T-cell (primary cell): ENCODE results near the gene SPAG6. TPM values are rescaled to one million over a fixed set of nuclear protein-coding genes. Genes with fewer than 3 reads are reported as not detected.

Experiments used
- ATAC-seq, 4 experiments: fragments of 200-7000 bp in 3 of 4; fragments of 150-1000 bp in 1 of 4; cut with Tn5 transposase; replicated peaks in 1 of 4; 1 replicate in 3 of 4; 2 replicates in 1 of 4; pipeline ENCODE4 v1.10.0; 2021; ENCODE audit warnings: moderate library complexity in 3 of 4, mild to moderate bottlenecking in 2 of 4, moderate number of reproducible peaks in 1 of 4
- CTCF ChIA-PET, 2 donors: fragments of 300-600 bp; sonication (Branson Sonifier 250); formaldehyde crosslinking; loops; one replicate each; lab custom pipeline; 2022; ENCODE audit warnings: antibody characterized with exemption in 2 of 2; lab: Charles Lee
- POLR2A ChIA-PET, 2 donors: fragments of 300-600 bp; sonication (Branson Sonifier 250); formaldehyde crosslinking; loops; one replicate each; lab custom pipeline; 2022; ENCODE audit warnings: antibody characterized with exemption in 2 of 2; lab: Charles Lee
- DNase-seq, 35 experiments: peaks; one replicate each; pipeline versions ENCODE4 v3.0.0 to v3.0.0-alpha.2; 2013 to 2023
- H3K27ac ChIP-seq: one replicate; pipeline ENCODE4 v1.5.1; 2013; ENCODE audit warnings: low read length
- H3K27me3 ChIP-seq, 2 experiments: replicated peaks in 1 of 2; 1 replicate in 1 of 2; 2 replicates in 1 of 2; pipeline versions ENCODE4 v1.6.1 to v1.7.0; 2013; ENCODE audit warnings: low read length in 1 of 2, mixed read lengths in 1 of 2; ENCODE audit not compliant: control insufficient read depth in 2 of 2, insufficient read depth in 2 of 2; ENCODE audit errors: extremely low read depth in 1 of 2
- H3K36me3 ChIP-seq, 2 donors: 1 replicate in 1 of 2; 2 replicates in 1 of 2; pipeline versions ENCODE4 v1.6.1 to v1.7.0; 2013; ENCODE audit warnings: low read length in 1 of 2; ENCODE audit not compliant: control insufficient read depth in 2 of 2, insufficient read depth in 1 of 2; ENCODE audit errors: extremely low read depth in 1 of 2
- H3K4me1 ChIP-seq, 2 experiments: 1 replicate in 1 of 2; 2 replicates in 1 of 2; pipeline versions ENCODE4 v1.6.1 to v1.7.0; 2013; ENCODE audit warnings: low read length in 2 of 2, mixed read lengths in 1 of 2; ENCODE audit not compliant: insufficient read depth in 2 of 2, control insufficient read depth in 1 of 2; ENCODE audit errors: extremely low read depth in 1 of 2
- H3K4me3 ChIP-seq, 2 donors: 1 replicate in 1 of 2; 2 replicates in 1 of 2; pipeline versions ENCODE4 v1.5.1 to v1.7.0; 2013; ENCODE audit warnings: mild to moderate bottlenecking in 2 of 2, low read length in 1 of 2, moderate library complexity in 1 of 2; ENCODE audit not compliant: control insufficient read depth in 1 of 2; ENCODE audit errors: extremely low read depth in 1 of 2
- H3K9me3 ChIP-seq: 2 replicates; pipeline ENCODE4 v1.7.0; 2013
- H3K27ac Mint-ChIP-seq, 2 donors: one replicate each; pipeline ENCODE4 v1.8.0; 2020 to 2021; ENCODE audit warnings: mild to moderate bottlenecking in 2 of 2, mixed read lengths in 2 of 2
- H3K27me3 Mint-ChIP-seq, 2 donors: one replicate each; pipeline ENCODE4 v1.8.0; 2021 to 2022; ENCODE audit warnings: mixed read lengths in 2 of 2
- H3K36me3 Mint-ChIP-seq: one replicate; pipeline ENCODE4 v1.8.0; 2021; ENCODE audit warnings: mixed read lengths
- H3K4me1 Mint-ChIP-seq, 3 donors: one replicate each; pipeline ENCODE4 v1.8.0; 2020 to 2022; ENCODE audit warnings: mixed read lengths in 3 of 3, mild to moderate bottlenecking in 1 of 3
- H3K4me3 Mint-ChIP-seq, 3 donors: one replicate each; pipeline ENCODE4 v1.8.0; 2020 to 2022; ENCODE audit warnings: mild to moderate bottlenecking in 3 of 3, mixed read lengths in 3 of 3, moderate library complexity in 3 of 3
- H3K9me3 Mint-ChIP-seq, 3 donors: one replicate each; pipeline ENCODE4 v1.8.0; 2020 to 2022; ENCODE audit warnings: mixed read lengths in 3 of 3
- WGBS: methylation state at CpG from one replicate; pipeline ENCODE4 v1.1.5; 2013; ENCODE audit warnings: missing lambda C conversion rate; ENCODE audit not compliant: insufficient coverage; 5-methylcytosine and 5-hydroxymethylcytosine counted together
- total RNA-seq, 35 experiments: library from RNA in 6 of 35; stranded (reverse) in 6 of 35; fragments of 120-200 nt in 1 of 35; gene quantifications; one replicate each; pipeline versions ENCODE4 v1.2.1 to v1.2.4 and lab custom pipeline; 2013 to 2026

SPAG6 gene
- total RNA-seq, 5 donors from 2014 or later (not counting 1 experiment from before 2014, with no cell fraction given), result 0.23 to 0.33 TPM; not detected in 3

GRCh38 chr10:22367471-22367870 is 22.2 kb downstream of the SPAG6 start:
- no peak overlapping the region for H3K27ac ChIP-seq
- H3K4me1 Mint-ChIP-seq, result peaks cover 0 to 14% (median 6%) of the 10 kb centered on the region in 3 donors
- DNase-seq (no peak), ATAC-seq (no peak)
- no peak overlapping the region for H3K27ac Mint-ChIP-seq
- peaks cover 0 to 1% of the 10 kb centered on the region in 2 experiments for H3K27me3 ChIP-seq
- CTCF ChIA-PET, result no interaction called here
- no peaks in the 10 kb centered on the region for H3K9me3 ChIP-seq
- no peak overlapping the region for H3K4me3 ChIP-seq
- POLR2A ChIA-PET, result no interaction called here
- H3K4me3 Mint-ChIP-seq, result no peak overlapping the region
- peaks cover 0 to 9% of the 10 kb centered on the region in 2 experiments for H3K4me1 ChIP-seq
- no CpG with 5 or more reads among the region's 1 CpG for WGBS
- H3K36me3 ChIP-seq, result no peaks in the 10 kb centered on the region
- H3K27me3 Mint-ChIP-seq, result peaks cover 3% of the 10 kb centered on the region in 2 donors
- no peaks in the 10 kb centered on the region for H3K9me3 Mint-ChIP-seq
- H3K36me3 Mint-ChIP-seq, result no peaks in the 10 kb centered on the region

DNA sequence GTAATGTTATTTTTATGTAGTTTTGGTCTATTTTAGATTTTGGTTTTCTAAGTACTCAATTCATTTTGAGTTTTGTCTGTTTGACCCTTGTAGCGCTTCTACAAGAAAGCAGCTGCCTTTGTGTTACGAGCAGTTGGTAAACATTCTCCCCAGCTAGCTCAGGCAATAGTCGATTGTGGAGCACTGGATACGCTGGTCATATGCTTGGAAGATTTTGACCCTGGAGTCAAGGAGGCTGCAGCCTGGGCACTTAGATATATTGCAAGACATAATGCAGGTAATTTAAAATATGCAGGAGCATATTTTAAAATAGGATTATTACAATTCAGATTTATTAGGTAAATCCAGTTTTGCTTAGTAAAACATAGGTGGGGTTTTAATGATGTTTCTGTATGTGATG is 23.1 kb downstream of the SPAG6 start:
- no peak overlapping the region for H3K4me3 ChIP-seq
- whole genome bisulfite sequencing, result 100% methylated on average over 3 of the region's 4 CpGs
- H3K4me3 Mint-ChIP-seq, result no peak overlapping the region
- H3K27ac Mint-ChIP-seq, result no peak overlapping the region
- POLR2A ChIA-PET, result interaction anchor here in 1 of 2 donors (0.6 kb wide), 1 partner anchor 10 kb away, joined by 3 read pairs; no protein-coding TSS in a partner anchor
- H3K4me1 ChIP-seq, result peaks cover 0 to 9% of the 10 kb centered on the region in 2 experiments
- H3K36me3 Mint-ChIP-seq, result no peaks in the 10 kb centered on the region
- H3K27me3 Mint-ChIP-seq, result peaks cover 3% of the 10 kb centered on the region in 2 donors
- DNase-seq, result no peak
- no peaks in the 10 kb centered on the region for H3K27me3 ChIP-seq
- no peaks in the 10 kb centered on the region for H3K9me3 ChIP-seq
- no peaks in the 10 kb centered on the region for H3K36me3 ChIP-seq
- ATAC-seq, result no peak
- no peak overlapping the region for H3K27ac ChIP-seq
- CTCF ChIA-PET, result no interaction called here
- peaks cover 0 to 14% (median 6%) of the 10 kb centered on the region in 3 donors for H3K4me1 Mint-ChIP-seq
- no peaks in the 10 kb centered on the region for H3K9me3 Mint-ChIP-seq

- Mint-ChIP-seq H3K4me1 (peaks cover 0 to 14% (median 6%) of the 10 kb centered on the region in 3 donors), H3K9me3 (no peaks in the 10 kb centered on the region), H3K27me3 (peaks cover 3% of the 10 kb centered on the region in 2 donors), H3K27ac (no peak overlapping the region), H3K36me3 (no peaks in the 10 kb centered on the region), H3K4me3 (no peak overlapping the region)
- ChIA-PET CTCF (no interaction called here), POLR2A (no interaction called here)
- H3K36me3 ChIP-seq, result no peaks in the 10 kb centered on the region
- no peak overlapping the region for H3K4me3 ChIP-seq
- H3K27ac ChIP-seq, result no peak overlapping the region
- no peak for ATAC-seq
- DNase-seq, result no peak
- no CpG with 5 or more reads among the region's 2 CpGs for WGBS
- peaks cover 0 to 9% of the 10 kb centered on the region in 2 experiments for H3K4me1 ChIP-seq
- H3K27me3 ChIP-seq, result no peaks in the 10 kb centered on the region
- no peaks in the 10 kb centered on the region for H3K9me3 ChIP-seq
Observed at GRCh38 chr10:22368981-22369380, 23.7 kb downstream of the SPAG6 start.

GRCh38 chr10:22369434-22370072 is 24.3 kb downstream of the SPAG6 start:
- no peak for DNase-seq
- ATAC-seq, result no peak
- peaks cover 0 to 9% of the 10 kb centered on the region in 2 experiments for H3K4me1 ChIP-seq
- ChIA-PET POLR2A (no interaction called here), CTCF (interaction anchor here in 1 of 2 donors (0.6 kb wide), 1 partner anchor 880 kb away, joined by 3 read pairs; no protein-coding TSS in a partner anchor)
- Mint-ChIP-seq H3K4me1 (peaks cover 0 to 14% (median 6%) of the 10 kb centered on the region in 3 donors), H3K9me3 (no peaks in the 10 kb centered on the region), H3K27ac (no peak overlapping the region), H3K4me3 (no peak overlapping the region), H3K27me3 (peaks cover 2 to 3% of the 10 kb centered on the region in 2 donors), H3K36me3 (no peaks in the 10 kb centered on the region)
- H3K4me3 ChIP-seq, result no peak overlapping the region
- no peak overlapping the region for H3K27ac ChIP-seq
- H3K9me3 ChIP-seq, result no peaks in the 10 kb centered on the region
- no peaks in the 10 kb centered on the region for H3K27me3 ChIP-seq
- WGBS, result no CpG with 5 or more reads among the region's 5 CpGs
- no peaks in the 10 kb centered on the region for H3K36me3 ChIP-seq

DNA sequence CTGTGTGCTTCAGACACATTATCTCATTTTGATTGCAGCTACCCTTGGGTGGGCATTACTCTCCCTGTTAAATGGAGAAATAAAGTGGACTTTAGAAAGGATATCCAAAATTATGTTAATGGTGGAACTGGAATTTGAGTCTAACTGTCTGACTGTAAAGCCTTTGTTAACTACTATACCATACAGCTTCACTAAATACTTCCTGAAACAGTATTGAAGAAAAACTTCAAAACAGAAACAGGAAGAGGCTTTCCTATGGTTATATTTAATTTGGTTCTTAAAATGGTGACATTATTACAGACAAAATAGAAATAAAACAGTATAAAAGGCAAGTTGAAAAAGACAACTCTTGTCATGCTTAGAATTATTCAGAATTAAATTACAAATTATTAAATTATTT is 25.0 kb downstream of the SPAG6 start:
- peaks cover 0 to 9% of the 10 kb centered on the region in 2 experiments for H3K4me1 ChIP-seq
- Mint-ChIP-seq H3K27ac (no peak overlapping the region), H3K9me3 (no peaks in the 10 kb centered on the region), H3K4me3 (no peak overlapping the region), H3K4me1 (peaks cover 0 to 14% (median 6%) of the 10 kb centered on the region in 3 donors), H3K27me3 (peaks cover 0 to under 1% of the 10 kb centered on the region in 2 donors), H3K36me3 (no peaks in the 10 kb centered on the region)
- H3K27ac ChIP-seq, result no peak overlapping the region
- ATAC-seq, result peak in 2 of 4 experiments; percentile 9 to 51
- H3K9me3 ChIP-seq, result no peaks in the 10 kb centered on the region
- no peak overlapping the region for H3K4me3 ChIP-seq
- no peak for DNase-seq
- POLR2A ChIA-PET, result no interaction called here
- CTCF ChIA-PET, result interaction anchor here in 1 of 2 donors (0.6 kb wide), 1 partner anchor 881 kb away, joined by 3 read pairs; no protein-coding TSS in a partner anchor
- no peaks in the 10 kb centered on the region for H3K27me3 ChIP-seq
- no peaks in the 10 kb centered on the region for H3K36me3 ChIP-seq

GRCh38 chr10:22372298-22372697 is 27.0 kb downstream of the SPAG6 start:
- no peaks in the 10 kb centered on the region for H3K36me3 ChIP-seq
- Mint-ChIP-seq H3K27me3 (no peaks in the 10 kb centered on the region), H3K4me1 (peaks cover 0 to 12% (median 6%) of the 10 kb centered on the region in 3 donors), H3K27ac (no peak overlapping the region), H3K9me3 (no peaks in the 10 kb centered on the region), H3K4me3 (no peak overlapping the region), H3K36me3 (no peaks in the 10 kb centered on the region)
- H3K4me3 ChIP-seq, result no peak overlapping the region
- no peak for ATAC-seq
- H3K9me3 ChIP-seq, result no peaks in the 10 kb centered on the region
- POLR2A ChIA-PET, result interaction anchor here in 1 of 2 donors (0.5 to 0.6 kb wide), 2 partner anchors 126 to 998 kb away, joined by 4 read pairs; no protein-coding TSS in a partner anchor
- no peaks in the 10 kb centered on the region for H3K27me3 ChIP-seq
- no peak overlapping the region for H3K27ac ChIP-seq
- no peak for DNase-seq
- 100% methylated on average over 3 of the region's 6 CpGs for WGBS
- CTCF ChIA-PET, result interaction anchor here in 1 of 2 donors (1.1 kb wide), 1 partner anchor 8 kb away, joined by 3 read pairs; no protein-coding TSS in a partner anchor
- H3K4me1 ChIP-seq, result peaks cover 0 to 9% of the 10 kb centered on the region in 2 experiments
